Astrocyte of the spinal cord (primary cell): ENCODE data around the gene BMPR1A.
A peak's percentile ranks its signal among the peaks of the same experiment; 100 is the strongest.

ENCODE experiments used
- DNase-seq: peaks from one replicate; pipeline ENCODE4 v3.0.0; 2011; ENCODE audit warnings: low read depth, low spot score
- H3K4me3 ChIP-seq: 2 replicates; pipeline ENCODE4 v1.5.1; 2011; ENCODE audit warnings: low read depth, mild to moderate bottlenecking, low read length, moderate library complexity
- in situ Hi-C: cut with HindIII; loops from 2 replicates; pipeline ENCODE4 v1.10.0; 2017; ENCODE audit warnings: low sequenced_read_pairs
- TF ChIP-seq, protein P1 (sequence below): IDR thresholded peaks from 2 replicates; pipeline ENCODE4 v1.5.1; 2012; ENCODE audit warnings: low read depth, mild to moderate bottlenecking, low read length, inconsistent platforms

Gene BMPR1A

DNA sequence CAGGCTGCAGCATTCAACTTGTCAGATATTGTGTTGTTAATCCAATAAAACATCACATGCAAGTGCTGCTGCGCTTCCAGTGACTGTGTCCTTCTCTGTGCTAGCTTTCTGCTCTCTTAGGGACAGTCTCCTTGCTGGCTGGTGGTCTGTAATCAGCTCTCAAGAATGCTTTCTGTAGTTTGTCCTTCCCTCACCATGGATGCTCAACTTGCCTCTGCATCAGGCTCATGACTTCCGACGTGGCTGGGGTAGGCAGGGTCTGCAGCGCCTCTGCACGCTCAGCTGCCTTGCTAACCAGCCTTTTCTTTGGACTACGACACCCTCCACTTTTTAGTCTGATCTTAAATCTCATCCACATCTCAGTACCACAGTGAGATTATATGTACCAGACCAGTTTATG lies 142.7 kb downstream of the BMPR1A start:
- TF ChIP-seq, protein P1, sequence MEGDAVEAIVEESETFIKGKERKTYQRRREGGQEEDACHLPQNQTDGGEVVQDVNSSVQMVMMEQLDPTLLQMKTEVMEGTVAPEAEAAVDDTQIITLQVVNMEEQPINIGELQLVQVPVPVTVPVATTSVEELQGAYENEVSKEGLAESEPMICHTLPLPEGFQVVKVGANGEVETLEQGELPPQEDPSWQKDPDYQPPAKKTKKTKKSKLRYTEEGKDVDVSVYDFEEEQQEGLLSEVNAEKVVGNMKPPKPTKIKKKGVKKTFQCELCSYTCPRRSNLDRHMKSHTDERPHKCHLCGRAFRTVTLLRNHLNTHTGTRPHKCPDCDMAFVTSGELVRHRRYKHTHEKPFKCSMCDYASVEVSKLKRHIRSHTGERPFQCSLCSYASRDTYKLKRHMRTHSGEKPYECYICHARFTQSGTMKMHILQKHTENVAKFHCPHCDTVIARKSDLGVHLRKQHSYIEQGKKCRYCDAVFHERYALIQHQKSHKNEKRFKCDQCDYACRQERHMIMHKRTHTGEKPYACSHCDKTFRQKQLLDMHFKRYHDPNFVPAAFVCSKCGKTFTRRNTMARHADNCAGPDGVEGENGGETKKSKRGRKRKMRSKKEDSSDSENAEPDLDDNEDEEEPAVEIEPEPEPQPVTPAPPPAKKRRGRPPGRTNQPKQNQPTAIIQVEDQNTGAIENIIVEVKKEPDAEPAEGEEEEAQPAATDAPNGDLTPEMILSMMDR, result no peak
- no peak overlapping the region for H3K4me3 ChIP-seq
- in situ Hi-C loops, result no loop called here
- DNase-seq, result no peak

DNA sequence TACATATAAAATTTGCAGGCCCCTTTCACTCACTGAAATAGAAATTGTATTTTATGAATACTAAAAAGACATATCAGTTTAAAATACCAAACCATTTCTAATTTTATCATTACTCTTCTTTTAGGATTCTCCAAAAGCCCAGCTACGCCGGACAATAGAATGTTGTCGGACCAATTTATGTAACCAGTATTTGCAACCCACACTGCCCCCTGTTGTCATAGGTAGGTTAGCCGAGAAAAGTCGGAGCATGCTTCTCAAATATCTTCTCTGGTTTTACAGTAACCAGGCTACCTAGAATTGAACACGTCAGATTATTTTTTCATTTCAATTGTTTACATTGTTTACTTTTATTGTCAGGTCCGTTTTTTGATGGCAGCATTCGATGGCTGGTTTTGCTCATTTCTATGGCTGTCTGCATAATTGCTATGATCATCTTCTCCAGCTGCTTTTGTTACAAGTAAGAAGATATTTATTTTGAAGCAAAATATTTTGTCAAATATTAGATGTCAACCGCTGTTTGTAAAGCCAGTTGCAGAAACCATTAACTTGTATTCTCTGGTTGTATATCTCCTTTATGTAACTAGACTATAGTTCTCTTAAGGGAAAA lies 143.4 kb downstream of the BMPR1A start:
- no peak overlapping the region for H3K4me3 ChIP-seq
- TF ChIP-seq, protein P1, result peak; percentile 73
- in situ Hi-C loops, result no loop called here
- DNase-seq, result peak; percentile 77

DNA sequence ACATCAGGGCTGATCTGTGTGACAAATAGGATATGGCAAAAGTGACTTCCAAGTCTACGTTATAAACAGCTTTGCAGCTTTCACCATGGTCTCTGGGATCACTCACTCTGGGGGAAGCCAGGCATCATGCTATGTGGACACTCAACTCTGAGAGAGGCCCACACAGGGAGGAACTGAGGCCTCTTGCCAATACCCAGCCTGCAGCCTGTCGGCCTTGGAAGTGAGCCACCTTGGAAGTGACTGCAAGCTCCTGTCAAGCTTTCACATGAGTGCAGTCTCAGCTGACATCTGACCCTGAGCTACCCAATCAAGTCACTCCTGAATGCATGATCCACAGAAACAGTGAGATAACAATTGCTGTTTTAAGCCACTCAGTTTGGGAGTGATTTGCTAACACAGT lies 144.5 kb downstream of the BMPR1A start:
- H3K4me3 ChIP-seq, result no peak overlapping the region
- TF ChIP-seq, protein P1, result no peak
- DNase-seq, result peak; percentile 41
- in situ Hi-C loops, result no loop called here

DNA sequence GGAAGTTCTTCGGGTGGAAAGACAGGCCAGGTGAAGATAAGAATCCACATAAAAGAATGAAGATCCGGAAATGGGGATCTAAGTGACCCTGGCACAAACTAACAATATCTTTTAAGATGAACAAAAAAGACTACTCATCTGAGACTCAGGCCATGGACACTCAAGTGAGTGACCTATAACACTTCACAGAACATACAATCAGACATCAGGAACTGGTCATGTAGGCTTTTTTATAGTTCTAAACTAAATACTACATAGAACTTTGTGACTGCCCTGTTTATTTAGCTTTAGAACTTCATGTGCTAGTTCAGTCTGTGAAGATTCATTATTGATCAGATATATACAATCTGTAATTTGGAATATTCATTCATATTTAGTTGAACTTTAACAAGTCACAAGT lies 148.2 kb downstream of the BMPR1A start:
- TF ChIP-seq, protein P1, result no peak
- no peak overlapping the region for H3K4me3 ChIP-seq
- in situ Hi-C loops, result no loop called here

DNA sequence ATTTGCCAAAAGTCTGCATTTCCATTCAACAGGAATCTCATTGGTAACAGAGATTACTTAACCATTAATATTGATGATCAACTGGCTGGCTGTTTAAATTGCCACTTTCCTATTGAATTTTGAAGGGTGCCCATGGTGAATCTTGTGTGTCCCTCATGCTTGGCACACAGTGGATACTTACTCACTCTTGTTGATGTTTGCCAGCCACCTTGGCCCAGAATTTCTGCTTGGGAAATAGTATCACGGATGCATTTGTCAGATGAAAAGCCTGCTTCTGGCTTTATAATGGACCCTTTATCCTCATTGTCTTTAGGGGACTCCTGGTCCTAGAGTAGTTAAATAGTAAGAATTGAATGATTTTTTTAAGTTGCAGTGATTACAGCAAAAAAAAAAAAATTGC lies 149.0 kb downstream of the BMPR1A start:
- DNase-seq, result no peak
- in situ Hi-C loops, result no loop called here
- TF ChIP-seq, protein P1, result no peak
- no peak overlapping the region for H3K4me3 ChIP-seq

More for the DNA sequence above, 148.2 kb downstream of the BMPR1A start:
- no peak for DNase-seq

DNA sequence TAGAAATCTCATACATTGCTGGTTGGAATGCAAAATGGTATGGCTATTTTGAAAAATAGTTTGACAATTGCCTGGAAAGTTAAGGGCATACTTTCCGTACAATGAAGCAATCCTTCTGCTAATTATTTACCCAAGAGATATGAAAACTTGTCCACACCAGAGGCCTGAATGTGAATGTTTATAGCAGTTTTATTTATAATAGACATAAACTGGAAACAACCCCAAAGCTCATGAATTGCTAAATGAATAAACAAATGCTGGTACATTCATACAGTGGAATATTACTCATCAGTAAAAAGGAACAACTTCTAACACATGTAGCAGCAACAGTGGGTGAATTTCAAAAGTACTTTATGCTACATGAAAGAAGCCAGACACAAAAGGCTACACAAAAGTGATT lies 158.3 kb downstream of the BMPR1A start:
- no peak for DNase-seq
- in situ Hi-C loops, result no loop called here
- H3K4me3 ChIP-seq, result no peak overlapping the region
- TF ChIP-seq, protein P1, result no peak

DNA sequence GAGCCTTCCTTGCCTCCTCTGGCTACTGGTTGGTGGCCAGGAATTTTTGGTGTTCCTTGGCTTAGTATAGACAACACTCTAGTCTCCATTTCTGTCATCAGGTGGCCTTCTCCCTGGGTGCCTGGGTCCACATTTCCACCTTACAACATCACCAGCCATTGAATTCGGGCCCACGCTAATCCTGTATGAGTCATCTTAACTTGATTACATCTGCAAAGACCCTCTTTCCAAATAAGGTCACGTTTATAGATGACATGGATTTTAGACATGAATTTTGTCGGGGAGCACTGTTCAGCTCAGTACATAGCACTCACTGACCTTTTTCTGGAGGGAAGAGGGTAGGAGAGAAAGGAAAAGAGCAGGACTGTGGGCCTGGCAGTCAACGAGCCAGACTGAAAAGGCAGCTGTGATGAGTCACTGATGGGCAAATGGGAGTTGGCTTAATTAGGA lies 161.6 kb downstream of the BMPR1A start:
- in situ Hi-C loops, result no loop called here
- H3K4me3 ChIP-seq, result no peak overlapping the region
- TF ChIP-seq, protein P1, result no peak
- peak; percentile 25 for DNase-seq
